GM18907 (cell line): Measurements from ENCODE around the gene PCK2.
A peak's percentile ranks its signal among the peaks of the same experiment; 100 is the strongest.

ENCODE experiments used
- ATAC-seq: cut with Tn5 transposase; IDR thresholded peaks from one replicate; pipeline ENCODE4 v1.9.1; 2021; ENCODE audit warnings: mild to moderate bottlenecking, moderate library complexity; ENCODE audit not compliant: unreplicated experiment

Gene PCK2

DNA sequence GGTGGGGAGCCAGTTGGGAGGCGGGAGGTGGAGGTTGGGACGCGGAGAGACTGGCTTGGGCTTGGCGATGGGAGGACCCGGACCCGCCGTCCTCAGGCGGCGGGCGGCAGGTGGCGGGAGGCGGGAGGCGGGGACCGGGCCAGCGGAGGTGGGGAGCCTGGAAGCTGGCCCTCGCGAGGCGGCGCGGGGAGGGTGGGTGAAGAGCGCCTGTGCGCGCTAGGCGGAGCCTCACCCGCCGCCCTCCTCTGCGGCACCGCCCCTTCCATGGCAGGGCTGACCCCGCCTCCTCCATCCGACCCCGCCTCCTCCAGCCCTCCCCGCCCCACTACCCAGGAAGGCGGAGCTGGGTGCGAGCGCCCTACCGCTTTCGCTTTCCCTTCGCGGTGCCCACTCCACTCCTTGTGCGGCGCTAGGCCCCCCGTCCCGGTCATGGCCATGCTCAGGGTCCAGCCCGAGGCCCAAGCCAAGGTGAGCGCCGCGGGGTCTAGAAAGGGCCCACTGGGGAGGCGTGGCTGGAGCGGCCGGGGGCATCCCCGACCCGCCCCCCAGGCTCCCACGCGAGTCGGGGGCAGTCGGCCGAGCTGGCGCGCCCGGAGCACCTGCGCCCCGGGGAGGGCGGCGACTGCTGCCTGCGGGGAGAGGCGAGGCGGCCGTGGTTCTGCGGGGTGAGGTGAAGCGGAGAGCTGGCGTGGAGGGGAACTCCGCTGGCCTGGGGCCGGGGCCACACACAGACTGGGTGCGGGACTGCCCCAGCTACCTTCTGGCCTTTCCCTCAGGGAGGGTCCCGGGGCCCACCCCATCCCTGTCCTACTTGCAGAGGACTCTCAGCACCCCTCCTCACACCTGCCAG lies 41.9 kb downstream of the PCK2 start, which contains the start of gene PSME1:
Gene PSME1, plus strand, starts transcription at position 361 of the 850 bp plus-strand sequence. Its CDS starts 69 bp downstream, at position 430.
- peak; percentile 82 for ATAC-seq

DNA sequence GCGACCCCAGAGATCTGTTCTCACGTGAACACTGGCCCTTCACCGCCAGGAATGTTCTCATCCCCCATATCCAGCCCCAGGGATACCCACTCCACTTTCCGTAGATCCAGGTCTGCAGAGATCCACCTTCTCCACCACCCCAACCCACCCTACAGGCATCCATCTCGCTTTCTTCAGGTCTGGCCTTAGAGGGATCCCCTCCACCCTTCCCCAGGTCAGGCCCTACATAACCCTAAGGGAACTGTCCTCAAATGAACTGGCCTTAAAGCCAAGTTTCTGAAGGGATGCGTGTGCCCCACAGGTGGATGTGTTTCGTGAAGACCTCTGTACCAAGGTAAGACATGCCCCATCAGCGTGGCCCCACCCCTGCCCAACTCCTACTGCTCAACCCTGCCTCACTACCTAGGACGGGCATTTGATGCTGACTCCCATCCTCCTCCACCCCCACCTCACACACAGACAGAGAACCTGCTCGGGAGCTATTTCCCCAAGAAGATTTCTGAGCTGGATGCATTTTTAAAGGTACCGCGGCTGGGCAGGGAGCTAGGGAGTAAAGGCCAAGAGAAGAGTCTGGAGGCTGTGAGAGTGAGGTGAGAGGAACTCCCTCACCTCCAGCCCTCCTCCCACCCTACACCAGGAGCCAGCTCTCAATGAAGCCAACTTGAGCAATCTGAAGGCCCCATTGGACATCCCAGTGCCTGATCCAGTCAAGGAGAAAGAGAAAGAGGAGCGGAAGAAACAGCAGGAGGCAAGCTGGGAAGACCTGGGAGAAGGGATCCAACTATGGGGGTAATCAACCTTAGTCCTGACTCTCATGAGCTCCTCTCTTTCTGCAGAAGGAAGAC lies 42.8 kb downstream of the PCK2 start:
- no peak for ATAC-seq

DNA sequence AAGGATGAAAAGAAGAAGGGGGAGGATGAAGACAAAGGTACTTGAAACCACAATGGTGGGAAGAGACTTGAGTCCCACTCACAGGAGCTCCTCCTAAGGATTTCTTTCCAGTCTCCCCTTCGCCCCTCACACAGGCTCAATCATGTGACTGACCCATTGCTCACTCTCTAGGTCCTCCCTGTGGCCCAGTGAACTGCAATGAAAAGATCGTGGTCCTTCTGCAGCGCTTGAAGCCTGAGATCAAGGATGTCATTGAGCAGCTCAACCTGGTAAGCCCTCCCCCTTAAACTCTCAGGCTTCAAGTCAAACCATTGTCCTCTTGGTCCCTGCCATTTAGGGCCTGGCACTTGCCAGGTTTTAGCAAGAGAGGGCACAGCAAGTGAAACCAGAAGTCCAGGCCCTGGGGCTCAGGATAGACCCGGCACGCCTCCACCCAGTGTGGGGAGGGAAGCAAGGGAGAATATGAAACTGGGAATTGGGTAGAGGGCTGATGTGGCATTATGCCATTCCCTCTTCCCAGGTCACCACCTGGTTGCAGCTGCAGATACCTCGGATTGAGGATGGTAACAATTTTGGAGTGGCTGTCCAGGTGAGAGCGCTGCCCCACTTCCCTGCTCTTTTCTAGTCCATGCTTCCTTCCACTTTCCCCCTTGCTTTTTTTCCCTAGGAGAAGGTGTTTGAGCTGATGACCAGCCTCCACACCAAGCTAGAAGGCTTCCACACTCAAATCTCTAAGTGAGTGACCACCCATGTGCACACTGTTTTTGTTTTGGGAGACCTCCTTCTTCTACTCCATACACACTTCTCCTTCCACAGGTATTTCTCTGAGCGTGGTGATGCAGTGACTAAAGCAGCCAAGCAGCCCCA lies 43.7 kb downstream of the PCK2 start:
- no peak for ATAC-seq

DNA sequence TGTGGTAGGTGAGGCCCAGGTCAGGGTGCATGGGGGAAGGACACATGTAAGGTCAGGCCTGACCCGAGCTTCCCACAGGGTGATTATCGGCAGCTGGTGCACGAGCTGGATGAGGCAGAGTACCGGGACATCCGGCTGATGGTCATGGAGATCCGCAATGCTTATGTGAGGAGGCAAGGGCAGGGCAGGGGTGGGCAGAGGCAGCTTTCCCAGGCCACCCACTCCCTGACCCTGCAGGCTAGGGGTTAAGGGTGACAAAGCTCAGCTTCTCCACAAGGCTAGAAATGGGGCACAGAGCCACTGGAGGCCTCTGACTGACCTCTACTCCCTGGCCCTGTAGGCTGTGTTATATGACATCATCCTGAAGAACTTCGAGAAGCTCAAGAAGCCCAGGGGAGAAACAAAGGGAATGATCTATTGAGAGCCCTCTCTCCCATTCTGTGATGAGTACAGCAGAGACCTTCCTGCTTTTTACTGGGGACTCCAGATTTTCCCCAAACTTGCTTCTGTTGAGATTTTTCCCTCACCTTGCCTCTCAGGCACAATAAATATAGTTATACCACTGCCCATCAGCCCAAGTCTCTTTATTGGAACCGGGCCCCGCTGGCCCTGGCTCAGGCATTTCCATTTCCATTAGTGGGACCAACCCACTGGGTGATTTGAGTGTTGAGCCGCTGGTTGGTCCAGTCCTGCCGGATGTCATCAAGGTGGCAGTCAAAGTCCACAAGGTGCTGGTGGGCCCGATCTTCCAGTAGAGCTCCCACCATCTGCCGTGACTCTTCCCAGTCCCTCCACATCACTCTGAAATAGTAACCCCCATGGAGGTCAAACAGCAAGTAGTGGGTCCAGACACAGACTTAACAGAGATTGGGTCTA lies 44.5 kb downstream of the PCK2 start:
- ATAC-seq = no peak

DNA sequence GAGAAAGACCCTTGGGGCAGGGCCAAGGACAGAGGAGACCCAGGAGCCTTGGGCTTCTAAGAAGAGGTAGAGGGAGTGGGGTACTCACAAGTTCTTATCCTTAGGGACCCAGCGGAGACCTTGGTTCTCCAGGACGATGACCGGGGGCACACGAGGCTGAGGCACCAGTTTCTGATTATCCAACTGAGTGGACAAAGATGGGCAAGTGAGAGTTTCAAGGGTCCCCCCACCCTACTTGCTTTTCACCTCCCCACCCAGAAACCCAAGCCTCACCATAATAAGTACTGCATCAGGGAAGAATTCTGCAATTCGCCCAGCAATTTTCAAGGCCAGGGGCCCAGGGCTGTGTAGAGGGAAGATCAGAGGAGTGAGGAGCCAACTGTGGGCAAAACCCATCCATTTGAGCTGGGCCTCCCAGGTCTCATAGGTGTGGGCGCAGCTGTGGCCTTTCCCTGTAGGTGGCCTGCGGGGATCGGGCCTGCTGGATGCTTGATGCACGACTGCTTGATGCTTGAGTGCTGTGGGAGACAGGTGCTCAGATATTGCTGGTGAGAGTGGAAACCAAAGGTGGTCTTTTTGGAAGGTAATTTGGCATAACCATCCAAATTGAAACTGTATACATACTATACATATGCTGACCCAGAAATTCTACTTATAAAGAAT lies 45.3 kb downstream of the PCK2 start:
- ATAC-seq = no peak

DNA sequence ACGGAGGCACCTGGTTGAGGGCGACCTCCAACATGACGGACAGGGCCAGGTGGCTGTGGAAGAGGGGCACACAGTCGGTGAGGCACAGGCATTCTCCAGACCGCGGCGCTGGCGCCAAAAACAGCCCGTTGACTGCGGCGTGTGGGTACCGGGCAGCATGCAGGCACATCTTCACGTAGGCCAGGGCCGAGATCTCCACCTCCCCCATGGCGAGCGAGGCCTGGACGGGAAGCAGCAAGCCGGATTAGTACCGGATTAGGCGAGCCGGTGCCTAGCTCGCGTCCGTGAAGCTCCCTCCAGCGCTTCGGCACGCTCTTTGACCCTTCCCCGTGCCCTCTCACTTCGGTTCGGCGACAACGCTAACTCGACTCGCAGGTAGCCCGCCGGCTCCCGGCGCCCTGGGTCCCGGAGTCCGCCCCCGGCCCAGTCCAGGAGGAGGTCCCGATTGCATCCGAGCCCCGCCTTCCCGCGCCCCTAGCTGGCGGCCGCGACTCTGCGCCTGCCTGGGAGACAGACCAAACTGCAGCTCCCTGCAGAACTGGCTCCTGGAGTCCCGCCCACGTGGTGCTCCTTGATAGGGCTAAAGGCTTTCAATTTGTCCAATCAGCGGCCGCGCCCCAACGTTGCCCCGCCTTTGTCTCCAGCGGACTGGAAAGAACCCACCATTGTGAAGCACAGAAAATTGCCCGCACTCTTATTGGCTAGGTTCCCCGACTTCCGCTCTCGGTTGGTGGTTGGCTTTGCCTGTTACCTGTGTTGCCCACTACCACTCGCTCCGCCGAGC lies 47.2 kb downstream of the PCK2 start, which contains the start of gene EMC9:
Gene EMC9, minus strand, starts transcription at position 495 of the 784 bp plus-strand sequence. Its CDS starts 287 bp downstream, at position 208.
- peak; percentile 86 for ATAC-seq

DNA sequence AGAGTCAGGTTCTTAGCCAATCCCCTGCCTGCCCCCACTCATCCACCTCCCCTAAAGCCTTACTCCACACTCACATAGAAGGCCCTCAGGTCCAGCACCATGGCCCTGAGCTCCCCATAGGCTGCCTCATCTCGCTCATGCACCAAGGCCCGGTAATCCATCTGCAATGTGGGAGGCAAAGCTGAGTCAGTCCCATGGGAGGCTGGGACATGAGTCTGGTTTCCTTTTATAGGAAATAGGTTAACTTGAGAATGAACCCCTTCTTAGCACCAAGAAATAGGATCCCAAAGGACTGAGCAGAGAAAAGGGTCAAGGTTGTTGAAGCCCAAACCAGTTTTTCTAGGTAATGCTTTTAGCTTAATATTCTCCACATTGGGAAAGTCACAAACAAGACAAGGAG lies 49.4 kb downstream of the PCK2 start:
- ATAC-seq = no peak

DNA sequence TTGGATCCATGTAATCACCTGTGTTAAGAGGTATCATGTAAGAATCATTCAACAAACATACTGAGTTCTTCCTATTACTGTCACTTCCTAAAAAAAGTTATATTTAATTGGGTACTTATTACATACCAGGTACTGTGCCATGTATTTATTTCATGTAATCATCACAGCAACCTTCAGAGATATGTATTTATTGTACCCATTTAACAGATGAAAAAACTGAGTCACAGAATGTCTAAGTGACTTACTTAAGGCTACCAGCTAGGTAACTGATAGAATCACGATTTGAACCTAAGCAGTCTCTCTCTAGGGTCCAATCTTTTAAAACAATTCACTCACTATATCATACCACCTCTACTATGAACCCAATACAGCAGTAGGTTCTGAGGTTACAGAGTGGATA lies 50.3 kb downstream of the PCK2 start:
- ATAC-seq = no peak

DNA sequence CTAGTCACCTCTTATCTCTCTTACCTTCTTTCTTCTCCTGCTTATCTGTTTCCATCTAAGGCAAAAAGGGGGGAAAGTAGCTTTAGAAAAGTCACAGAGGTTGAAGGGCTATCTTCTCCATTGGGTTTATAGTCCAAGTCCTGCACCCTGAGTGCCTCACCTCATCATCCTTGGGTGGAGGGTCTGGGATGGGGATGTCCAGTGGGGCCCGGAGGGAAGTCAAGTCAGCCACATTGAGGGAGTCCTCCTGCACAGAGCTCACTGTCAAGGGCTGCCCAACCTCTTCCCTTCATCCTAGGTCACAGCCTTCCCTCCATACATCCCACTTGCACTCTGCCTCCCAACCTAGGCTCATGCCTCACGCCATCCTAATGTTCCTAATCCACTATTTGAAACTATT lies 51.1 kb downstream of the PCK2 start:
- no peak for ATAC-seq

DNA sequence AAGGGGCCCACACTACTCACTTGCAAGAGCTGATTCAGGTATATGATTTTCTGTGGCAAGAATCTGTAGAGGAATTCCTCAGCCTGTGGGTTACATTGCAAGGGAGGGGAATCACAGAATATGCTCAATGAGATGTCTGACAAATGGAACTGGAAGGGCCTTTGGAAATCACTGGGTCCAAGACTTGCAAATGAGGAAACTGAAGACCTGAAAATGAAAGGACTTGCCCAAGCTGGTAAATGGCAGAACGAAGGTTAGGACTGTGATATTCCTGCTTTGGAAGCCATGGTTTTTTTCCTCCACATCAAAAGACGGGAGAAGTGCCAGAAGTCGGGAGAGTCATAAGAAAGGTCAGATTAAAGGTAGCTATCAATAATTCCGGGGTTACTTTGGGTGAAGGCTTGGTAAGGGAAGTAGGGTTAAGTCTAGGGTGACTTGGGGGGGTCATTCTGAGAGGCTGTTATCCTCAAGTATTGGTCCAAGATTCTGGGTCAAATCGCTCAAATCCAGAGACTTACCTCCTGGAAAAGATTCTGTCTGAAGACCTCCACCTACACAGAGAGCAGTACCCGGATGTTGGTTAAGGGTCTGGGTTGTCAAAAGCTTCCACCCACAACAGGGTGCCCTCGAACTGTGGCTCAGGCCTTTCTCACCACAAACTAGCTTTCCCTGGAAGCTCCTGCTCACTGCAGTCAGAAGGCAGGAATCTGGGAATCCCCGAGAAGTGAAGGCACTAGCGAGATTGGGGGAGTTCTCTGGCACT lies 51.8 kb downstream of the PCK2 start:
- ATAC-seq = no peak

DNA sequence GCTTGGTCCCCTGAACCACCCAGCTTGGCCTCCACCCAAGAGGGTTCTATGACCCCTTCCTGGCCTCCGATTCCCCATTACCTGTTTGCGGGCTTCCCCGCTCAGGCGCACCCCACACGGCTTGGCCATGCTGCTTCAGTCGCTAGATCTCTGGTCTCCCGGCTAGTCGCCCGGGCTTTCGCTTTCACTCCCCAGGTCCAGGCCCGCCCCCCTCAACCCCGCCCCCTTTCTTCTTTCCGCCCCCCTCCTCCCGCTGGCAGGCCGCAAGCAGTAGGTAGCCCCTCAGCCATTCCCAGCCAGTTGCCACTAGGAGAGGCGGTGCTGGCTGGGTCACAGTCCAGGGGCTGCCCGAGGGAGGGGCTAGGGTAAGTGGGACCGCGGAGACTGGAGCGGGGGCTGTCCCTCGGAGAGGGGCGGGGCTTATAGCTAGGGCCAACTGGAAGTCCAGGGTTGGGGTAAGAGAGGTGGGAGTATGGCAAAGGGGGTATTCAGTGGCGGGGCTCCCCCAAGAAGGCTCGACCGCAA lies 52.4 kb downstream of the PCK2 start, which contains the start of gene PSME2:
Gene PSME2, minus strand, starts transcription at position 158 of the 525 bp plus-strand sequence. Its CDS starts 29 bp downstream, at position 129.
- ATAC-seq = peak; percentile 66

DNA sequence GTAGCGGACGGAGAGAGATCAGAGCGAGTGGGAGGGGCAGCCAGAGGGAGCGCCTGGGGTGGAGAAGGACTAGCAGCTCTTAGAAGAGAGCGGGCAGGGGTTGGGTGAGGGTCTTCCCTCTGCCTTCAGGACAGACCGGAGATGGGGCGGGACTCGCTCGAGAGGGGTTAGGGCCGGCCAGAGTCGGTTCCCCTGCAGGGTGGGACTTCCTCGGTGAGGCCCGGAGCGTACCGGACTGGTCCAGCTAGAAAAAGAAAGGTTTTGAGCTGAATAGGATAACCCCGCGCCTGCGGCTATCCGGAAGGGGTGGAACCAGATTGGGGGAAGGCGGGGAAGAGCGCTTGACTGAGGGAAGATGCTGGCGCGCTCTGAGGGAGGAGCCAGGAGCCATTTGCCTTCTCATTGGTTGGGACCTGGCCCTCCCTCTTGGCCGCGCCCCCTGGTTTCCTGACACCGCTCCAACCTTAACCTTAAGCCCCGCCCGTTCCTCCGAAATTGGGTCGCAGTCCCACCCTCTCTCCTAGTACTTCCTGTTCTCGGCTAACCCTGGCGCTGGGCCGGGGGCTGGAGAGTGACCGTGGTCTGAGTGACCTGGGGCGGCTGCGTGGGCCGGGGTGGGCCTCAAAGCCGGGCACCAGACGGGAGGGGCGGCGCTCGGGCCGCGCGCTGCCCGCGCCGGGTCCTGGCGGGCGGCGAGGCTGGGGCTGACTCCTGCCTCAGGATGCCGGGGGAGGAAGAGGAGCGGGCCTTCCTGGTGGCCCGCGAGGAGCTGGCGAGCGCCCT lies 53.1 kb downstream of the PCK2 start, which contains the start of gene RNF31:
Gene RNF31, plus strand, starts transcription at position 521 of the 783 bp plus-strand sequence. Its CDS starts 201 bp downstream, at position 722.
- peak; percentile 82 for ATAC-seq

DNA sequence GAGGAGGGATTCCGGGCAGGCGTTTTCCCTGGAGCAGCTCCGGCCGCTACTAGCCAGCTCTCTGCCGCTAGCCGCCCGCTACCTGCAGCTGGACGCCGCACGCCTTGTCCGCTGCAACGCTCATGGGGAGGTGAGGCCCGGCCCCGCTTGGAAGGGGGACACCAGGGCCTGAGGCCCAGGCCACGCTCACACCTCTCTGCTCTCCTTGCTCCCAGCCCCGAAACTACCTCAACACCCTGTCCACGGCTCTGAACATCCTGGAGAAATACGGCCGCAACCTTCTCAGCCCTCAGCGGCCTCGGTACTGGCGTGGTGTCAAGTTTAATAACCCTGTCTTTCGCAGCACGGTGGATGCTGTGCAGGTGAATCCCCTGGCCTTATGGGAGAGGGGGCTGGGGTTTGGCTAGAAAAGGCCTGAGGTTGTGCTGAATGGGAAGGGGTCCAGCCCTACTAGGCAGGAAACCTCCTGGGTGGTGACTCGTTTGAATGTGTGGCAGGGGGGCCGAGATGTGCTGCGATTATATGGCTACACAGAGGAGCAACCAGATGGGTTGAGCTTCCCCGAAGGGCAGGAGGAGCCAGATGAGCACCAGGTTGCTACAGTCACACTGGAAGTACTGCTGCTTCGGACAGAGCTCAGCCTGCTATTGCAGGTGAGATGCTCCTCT lies 53.8 kb downstream of the PCK2 start:
- peak; percentile 3 for ATAC-seq

DNA sequence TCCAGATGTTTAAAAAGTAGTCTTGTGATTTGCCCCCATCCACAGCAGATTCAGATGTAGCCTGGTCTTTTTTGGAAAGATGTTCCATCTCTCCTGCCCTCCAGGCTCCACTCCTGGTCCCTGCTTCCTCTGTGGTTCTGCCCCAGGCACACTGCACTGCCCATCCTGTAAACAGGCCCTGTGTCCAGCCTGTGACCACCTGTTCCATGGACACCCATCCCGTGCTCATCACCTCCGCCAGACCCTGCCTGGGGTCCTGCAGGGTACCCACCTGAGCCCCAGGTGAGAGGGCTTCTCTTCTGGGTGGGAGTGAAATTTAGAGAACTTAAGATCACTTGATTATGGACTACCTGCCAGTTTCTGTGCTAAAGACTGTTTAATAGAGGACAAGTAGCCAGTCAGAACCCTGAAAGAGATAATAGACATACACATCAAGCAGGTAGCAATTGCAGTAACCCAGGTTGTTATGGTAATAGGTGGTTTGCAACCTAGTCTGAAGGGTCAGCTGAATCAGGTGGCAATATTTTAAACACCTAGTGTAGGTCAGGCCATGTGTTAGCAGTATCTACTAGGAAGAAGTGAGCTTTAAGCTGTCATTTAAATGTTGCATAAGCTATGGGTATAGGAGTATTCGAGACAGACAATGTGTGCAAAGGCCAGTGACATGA lies 55.3 kb downstream of the PCK2 start:
- ATAC-seq = no peak

DNA sequence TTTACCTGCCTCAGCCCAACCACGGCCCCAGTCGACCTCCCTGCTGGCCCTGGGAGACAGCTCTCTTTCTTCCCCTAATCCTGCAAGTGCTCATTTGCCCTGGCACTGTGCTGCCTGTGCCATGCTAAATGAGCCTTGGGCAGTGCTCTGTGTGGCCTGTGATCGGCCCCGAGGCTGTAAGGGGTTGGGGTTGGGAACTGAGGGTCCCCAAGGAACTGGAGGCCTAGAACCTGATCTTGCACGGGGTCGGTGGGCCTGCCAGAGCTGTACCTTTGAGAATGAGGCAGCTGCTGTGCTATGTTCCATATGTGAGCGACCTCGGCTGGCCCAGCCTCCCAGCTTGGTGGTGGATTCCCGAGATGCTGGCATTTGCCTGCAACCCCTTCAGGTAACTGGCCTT lies 56.0 kb downstream of the PCK2 start:
- ATAC-seq = no peak
